GM10248 (cell line): ENCODE measurements around the gene OR1A2.
"Not testable (repeated sequence)": the region's sequence is repeated elsewhere in the genome, so short reads cannot be mapped to it uniquely, and the experiment has no call there.

Source experiments
- CTCF ChIA-PET: fragments of 300-600 bp; sonication (Branson Sonifier 250); formaldehyde crosslinking; extraction: SDS; loops from one replicate; lab custom pipeline; 2021; ENCODE audit warnings: antibody characterized with exemption; lab: Yijun Ruan, JAX
- POLR2A ChIA-PET: fragments of 350-650 bp; sonication (Branson Sonifier 250); formaldehyde crosslinking; extraction: SDS; loops from one replicate; lab custom pipeline; 2020; ENCODE audit warnings: antibody characterized with exemption; lab: Yijun Ruan, JAX
- DNase-seq: peaks from one replicate; pipeline ENCODE4 v3.0.0; 2012; ENCODE audit errors: extremely low spot score
- CTCF ChIP-seq: IDR thresholded peaks from 2 replicates; pipeline ENCODE4 v1.5.1; 2012; ENCODE audit warnings: mild to moderate bottlenecking, low read depth; ENCODE audit errors: extremely low read depth, missing control alignments, control extremely low read depth

OR1A2 gene

GRCh38 chr17:3213001-3213400 lies 15.7 kb downstream of the OR1A2 start:
- no peak for TF ChIP-seq CTCF
- POLR2A ChIA-PET = no interaction called here
- no peak for DNase-seq
- CTCF ChIA-PET = no interaction called here

GRCh38 chr17:3213587-3213986 lies 16.3 kb downstream of the OR1A2 start:
- ChIA-PET CTCF (interaction anchor here (1.0 kb wide), 1 partner anchor 8 kb away, joined by 3 read pairs; no protein-coding TSS in a partner anchor), POLR2A (no interaction called here)
- TF ChIP-seq CTCF = no peak
- no peak for DNase-seq

- DNase-seq, POLR2A ChIA-PET, CTCF ChIA-PET: not testable (repeated sequence)
Observed at GRCh38 chr17:3219978-3220377, 22.7 kb downstream of the OR1A2 start.

- ChIA-PET POLR2A (no interaction called here), CTCF (no interaction called here)
- no peak for DNase-seq
- TF ChIP-seq CTCF = no peak
Observed at GRCh38 chr17:3221850-3222249, 24.5 kb downstream of the OR1A2 start.

GRCh38 chr17:3222505-3222904 lies 25.2 kb downstream of the OR1A2 start:
- no peak for DNase-seq
- TF ChIP-seq CTCF = no peak
- CTCF ChIA-PET = no interaction called here
- POLR2A ChIA-PET = no interaction called here

GRCh38 chr17:3224721-3225352 lies 27.5 kb downstream of the OR1A2 start:
- CTCF ChIA-PET, DNase-seq, POLR2A ChIA-PET: not testable (repeated sequence)

GRCh38 chr17:3232300-3232699 lies 35.0 kb downstream of the OR1A2 start:
- CTCF ChIA-PET, POLR2A ChIA-PET, DNase-seq: not testable (repeated sequence)

GRCh38 chr17:3238685-3239084 lies 41.4 kb downstream of the OR1A2 start:
- DNase-seq, CTCF ChIA-PET, POLR2A ChIA-PET: not testable (repeated sequence)

GRCh38 chr17:3241044-3241443 lies 43.7 kb downstream of the OR1A2 start:
- POLR2A ChIA-PET, DNase-seq, CTCF ChIA-PET: not testable (repeated sequence)

- CTCF ChIA-PET, DNase-seq, POLR2A ChIA-PET: not testable (repeated sequence)
Observed at GRCh38 chr17:3244841-3245240, 47.5 kb downstream of the OR1A2 start.
